GM12864 (cell line): Measurements from ENCODE around the gene ACADVL.

Source experiments
- DNase-seq: peaks from one replicate; pipeline ENCODE4 v3.0.0-alpha.2; 2011; ENCODE audit warnings: low read depth
- H3K4me3 ChIP-seq: 2 replicates; pipeline ENCODE4 v1.5.1; 2011; ENCODE audit warnings: mild to moderate bottlenecking, low read depth, low read length, control low read depth
- TF ChIP-seq, protein P1 (sequence below): IDR thresholded peaks from 2 replicates; pipeline ENCODE4 v1.5.1; 2011; ENCODE audit warnings: low read depth, mild to moderate bottlenecking, moderate library complexity, low read length, control low read depth, inconsistent platforms; ENCODE audit errors: missing control alignments

Gene ACADVL

DNA sequence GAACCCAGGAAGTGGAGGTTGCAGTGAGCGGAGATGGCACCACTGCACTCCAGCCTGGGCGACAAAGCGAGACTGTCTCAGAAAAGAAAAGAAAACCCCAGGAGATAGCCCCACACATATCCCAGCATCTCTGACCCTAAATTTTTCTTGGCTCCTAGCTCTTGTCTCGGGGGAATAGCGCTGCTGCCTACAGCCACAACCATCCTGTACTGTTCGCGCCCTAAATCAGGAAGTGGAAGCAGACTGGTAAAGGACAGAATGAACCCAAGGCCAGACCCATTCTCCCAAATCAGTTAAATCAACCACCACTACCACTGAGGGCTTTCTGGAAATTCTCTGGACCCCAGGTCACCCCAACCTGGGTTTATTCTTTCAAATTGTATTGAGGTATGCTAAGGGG, 30.1 kb downstream of the ACADVL start:
- H3K4me3 ChIP-seq, result peak overlapping the region; percentile 77
- TF ChIP-seq, protein P1, sequence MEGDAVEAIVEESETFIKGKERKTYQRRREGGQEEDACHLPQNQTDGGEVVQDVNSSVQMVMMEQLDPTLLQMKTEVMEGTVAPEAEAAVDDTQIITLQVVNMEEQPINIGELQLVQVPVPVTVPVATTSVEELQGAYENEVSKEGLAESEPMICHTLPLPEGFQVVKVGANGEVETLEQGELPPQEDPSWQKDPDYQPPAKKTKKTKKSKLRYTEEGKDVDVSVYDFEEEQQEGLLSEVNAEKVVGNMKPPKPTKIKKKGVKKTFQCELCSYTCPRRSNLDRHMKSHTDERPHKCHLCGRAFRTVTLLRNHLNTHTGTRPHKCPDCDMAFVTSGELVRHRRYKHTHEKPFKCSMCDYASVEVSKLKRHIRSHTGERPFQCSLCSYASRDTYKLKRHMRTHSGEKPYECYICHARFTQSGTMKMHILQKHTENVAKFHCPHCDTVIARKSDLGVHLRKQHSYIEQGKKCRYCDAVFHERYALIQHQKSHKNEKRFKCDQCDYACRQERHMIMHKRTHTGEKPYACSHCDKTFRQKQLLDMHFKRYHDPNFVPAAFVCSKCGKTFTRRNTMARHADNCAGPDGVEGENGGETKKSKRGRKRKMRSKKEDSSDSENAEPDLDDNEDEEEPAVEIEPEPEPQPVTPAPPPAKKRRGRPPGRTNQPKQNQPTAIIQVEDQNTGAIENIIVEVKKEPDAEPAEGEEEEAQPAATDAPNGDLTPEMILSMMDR, result no peak
- DNase-seq, result no peak

DNA sequence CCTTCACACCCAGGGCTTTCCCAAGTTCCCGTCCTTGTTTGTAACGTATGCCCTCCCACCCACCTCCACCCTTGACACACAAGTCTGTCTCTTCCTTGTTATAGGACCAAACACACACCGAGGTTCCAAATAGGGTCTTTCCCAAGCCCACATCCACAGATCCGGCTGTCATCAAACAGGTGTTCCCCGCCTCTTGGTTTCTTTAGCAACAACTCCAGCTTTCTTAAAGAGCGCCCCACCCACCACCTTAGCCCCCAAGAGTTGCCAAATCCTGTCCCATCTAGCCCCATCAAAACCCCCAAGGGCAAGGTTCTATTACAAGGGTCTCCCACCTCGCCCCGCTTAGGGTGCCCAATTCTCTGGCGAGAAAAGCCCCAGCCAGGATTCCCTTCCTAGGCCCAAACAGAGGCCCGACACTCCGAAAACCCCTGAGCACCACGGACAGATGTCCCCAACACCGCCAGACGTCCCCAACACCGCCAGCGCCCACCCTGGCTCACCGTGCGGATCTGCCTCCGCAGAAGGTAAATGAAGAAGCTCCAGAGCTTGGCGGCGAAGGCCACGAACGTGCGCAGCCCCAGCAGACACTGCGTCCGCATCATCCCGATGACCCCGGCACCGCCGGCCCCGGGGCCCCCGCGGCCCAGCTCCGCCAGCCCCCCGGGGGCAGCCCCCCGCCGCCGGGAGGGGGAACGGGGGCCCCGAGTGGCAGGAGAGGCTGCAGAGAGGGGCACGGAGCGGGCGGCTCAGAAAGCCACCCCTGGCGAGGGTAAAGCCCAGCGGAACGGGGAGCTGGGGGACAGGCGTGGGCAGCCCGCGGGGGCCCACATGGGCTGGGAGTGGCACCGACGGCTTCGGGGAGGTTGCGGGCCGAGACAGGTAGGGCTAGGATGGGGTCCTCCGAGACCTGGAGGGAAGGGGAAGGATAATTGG, 31.2 kb downstream of the ACADVL start:
- TF ChIP-seq, protein P1, result no peak
- peak overlapping the region; percentile 77 for H3K4me3 ChIP-seq
- DNase-seq, result no peak

DNA sequence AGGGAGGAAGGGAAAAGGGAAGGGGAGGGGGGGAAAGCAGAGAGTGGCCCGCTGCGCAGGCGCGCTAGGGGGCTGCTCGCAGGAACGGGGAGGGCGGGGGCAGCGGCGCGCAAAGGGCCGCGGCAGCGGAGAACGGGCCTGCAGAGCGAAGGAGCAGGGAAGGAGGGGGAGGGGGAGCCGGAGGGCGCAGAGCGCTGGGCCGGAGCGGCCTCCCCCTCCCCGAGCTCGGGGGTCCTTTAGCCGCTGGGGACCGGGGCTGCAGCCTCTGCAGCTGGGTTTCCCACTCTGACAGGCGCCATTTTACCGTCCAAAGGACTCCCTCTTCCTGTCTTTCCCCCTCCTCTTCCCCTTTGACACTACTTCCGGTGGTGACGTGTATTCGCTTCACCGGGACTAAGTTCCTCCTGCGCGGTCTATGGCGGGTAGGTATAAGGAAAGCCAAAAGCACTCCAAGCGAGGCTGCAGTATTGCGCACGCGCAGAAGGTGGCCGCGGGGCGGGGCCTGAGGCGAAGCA, 32.0 kb downstream of the ACADVL start, which contains the start of gene CTDNEP1:
Gene CTDNEP1 (minus strand): TSS at position 74 of the 515 bp plus-strand sequence. CDS start 438 bp downstream, outside the sequence.
- TF ChIP-seq, protein P1, result no peak
- peak within 1 kb of the TSS; percentile 77 for H3K4me3 ChIP-seq
- DNase-seq, result peak; percentile 98

GRCh38 chr17:7252176-7253043, 32.7 kb downstream of the ACADVL start, which contains the start of gene ELP5:
TSS of gene ELP5 (plus strand) at chr17:7252215. CDS start at chr17:7252551, 336 bp downstream.
- TF ChIP-seq, protein P1, result peak; percentile 24
- peak within 1 kb of the TSS; percentile 77 for H3K4me3 ChIP-seq
- peak; percentile 80 for DNase-seq

GRCh38 chr17:7253082-7253481, 33.3 kb downstream of the ACADVL start:
- peak overlapping the region; percentile 77 for H3K4me3 ChIP-seq
- no peak for DNase-seq
- TF ChIP-seq, protein P1, result no peak

GRCh38 chr17:7254511-7254910, 34.8 kb downstream of the ACADVL start:
- DNase-seq, result no peak
- TF ChIP-seq, protein P1, result no peak

More at GRCh38 chr17:7254511-7254910, 34.8 kb downstream of the ACADVL start:
- no peak overlapping the region for H3K4me3 ChIP-seq
